Measurements from ENCODE around the gene EIF4EBP3. TPM values are rescaled to one million over a fixed set of nuclear protein-coding genes. Genes with fewer than 3 reads are reported as not detected.

The EIF4EBP3 gene
- total and polyA plus RNA-seq, 4 donors, result 1.4 to 55.8 (median 8.0) TPM

DNA sequence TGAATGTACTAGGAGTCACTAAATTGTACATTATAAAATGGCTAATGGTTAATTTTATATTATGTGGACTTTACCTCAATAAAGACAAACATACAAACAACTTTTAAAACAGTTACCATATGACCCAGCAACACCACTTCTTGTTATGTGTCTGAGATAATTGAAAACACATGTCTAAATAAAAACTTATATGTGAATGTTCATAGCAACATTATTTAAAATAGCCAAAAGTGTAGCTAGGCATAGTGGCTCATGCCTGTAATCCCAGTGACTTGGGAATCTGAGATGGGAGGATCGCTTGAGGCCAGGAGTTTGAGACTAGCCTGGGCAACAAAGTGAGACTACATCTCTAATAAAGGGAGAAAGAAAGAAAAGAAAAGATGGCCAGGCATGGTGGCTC is 40.0 kb downstream of the EIF4EBP3 start:
- no peak for TF ChIP-seq SP1 (IDR thresholded peaks at IDR 0.05)
- no peak for TF ChIP-seq NR2F2 (IDR thresholded peaks at IDR 0.05)
- TF ChIP-seq ATF3 (IDR thresholded peaks at IDR 0.05), result no peak
- TF ChIP-seq EGR1 (IDR thresholded peaks at IDR 0.05; ENCODE audit: low read depth in 2 of 2), result no peak
- TF ChIP-seq, protein P1, sequence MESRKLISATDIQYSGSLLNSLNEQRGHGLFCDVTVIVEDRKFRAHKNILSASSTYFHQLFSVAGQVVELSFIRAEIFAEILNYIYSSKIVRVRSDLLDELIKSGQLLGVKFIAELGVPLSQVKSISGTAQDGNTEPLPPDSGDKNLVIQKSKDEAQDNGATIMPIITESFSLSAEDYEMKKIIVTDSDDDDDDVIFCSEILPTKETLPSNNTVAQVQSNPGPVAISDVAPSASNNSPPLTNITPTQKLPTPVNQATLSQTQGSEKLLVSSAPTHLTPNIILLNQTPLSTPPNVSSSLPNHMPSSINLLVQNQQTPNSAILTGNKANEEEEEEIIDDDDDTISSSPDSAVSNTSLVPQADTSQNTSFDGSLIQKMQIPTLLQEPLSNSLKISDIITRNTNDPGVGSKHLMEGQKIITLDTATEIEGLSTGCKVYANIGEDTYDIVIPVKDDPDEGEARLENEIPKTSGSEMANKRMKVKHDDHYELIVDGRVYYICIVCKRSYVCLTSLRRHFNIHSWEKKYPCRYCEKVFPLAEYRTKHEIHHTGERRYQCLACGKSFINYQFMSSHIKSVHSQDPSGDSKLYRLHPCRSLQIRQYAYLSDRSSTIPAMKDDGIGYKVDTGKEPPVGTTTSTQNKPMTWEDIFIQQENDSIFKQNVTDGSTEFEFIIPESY (IDR thresholded peaks at IDR 0.05), result no peak
- TF ChIP-seq, protein P2, sequence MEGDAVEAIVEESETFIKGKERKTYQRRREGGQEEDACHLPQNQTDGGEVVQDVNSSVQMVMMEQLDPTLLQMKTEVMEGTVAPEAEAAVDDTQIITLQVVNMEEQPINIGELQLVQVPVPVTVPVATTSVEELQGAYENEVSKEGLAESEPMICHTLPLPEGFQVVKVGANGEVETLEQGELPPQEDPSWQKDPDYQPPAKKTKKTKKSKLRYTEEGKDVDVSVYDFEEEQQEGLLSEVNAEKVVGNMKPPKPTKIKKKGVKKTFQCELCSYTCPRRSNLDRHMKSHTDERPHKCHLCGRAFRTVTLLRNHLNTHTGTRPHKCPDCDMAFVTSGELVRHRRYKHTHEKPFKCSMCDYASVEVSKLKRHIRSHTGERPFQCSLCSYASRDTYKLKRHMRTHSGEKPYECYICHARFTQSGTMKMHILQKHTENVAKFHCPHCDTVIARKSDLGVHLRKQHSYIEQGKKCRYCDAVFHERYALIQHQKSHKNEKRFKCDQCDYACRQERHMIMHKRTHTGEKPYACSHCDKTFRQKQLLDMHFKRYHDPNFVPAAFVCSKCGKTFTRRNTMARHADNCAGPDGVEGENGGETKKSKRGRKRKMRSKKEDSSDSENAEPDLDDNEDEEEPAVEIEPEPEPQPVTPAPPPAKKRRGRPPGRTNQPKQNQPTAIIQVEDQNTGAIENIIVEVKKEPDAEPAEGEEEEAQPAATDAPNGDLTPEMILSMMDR (IDR thresholded peaks at IDR 0.05; ENCODE audit: low read depth, low read length, missing input control), result no peak

GRCh38 chr5:140588311-140589070 is 41.0 kb downstream of the EIF4EBP3 start:
- Histone ChIP-seq H3K9me3 (ENCODE audit: control insufficient read depth in 4 of 4, low read length in 3 of 4) (no peaks in the 10 kb centered on the region), H3K27me3 (ENCODE audit: control insufficient read depth in 4 of 4, insufficient read depth in 4 of 4, low read length in 3 of 4) (no peaks in the 10 kb centered on the region), H3K36me3 (ENCODE audit: control insufficient read depth in 4 of 4, insufficient read depth in 3 of 4, low read depth in 1 of 4, low read length in 3 of 4) (no peaks in the 10 kb centered on the region), H3K4me3 (ENCODE audit: low read depth in 1 of 3, low read length in 3 of 3) (no peak overlapping the region), H3K9ac (ENCODE audit: low read depth in 1 of 2, low read length in 2 of 2) (no peak overlapping the region), H3K27ac (ENCODE audit: low read depth in 1 of 2, low read length in 2 of 2) (peak overlapping the region; percentile 20 to 52), H3K4me1 (ENCODE audit: control insufficient read depth in 4 of 4, insufficient read depth in 4 of 4, low read length in 3 of 4) (no peaks in the 10 kb centered on the region)
- WGBS, result 70% methylated on average over 5 of the region's 5 CpGs
- TF ChIP-seq REST (IDR thresholded peaks at IDR 0.05) (no peak), MAX (IDR thresholded peaks at IDR 0.05) (no peak), ATF3 (IDR thresholded peaks at IDR 0.05) (no peak), SP1 (IDR thresholded peaks at IDR 0.05) (no peak), YY1 (IDR thresholded peaks at IDR 0.05) (no peak), HNF4A (conservative IDR thresholded peaks at IDR 0.05) (no peak), HNF4G (IDR thresholded peaks at IDR 0.05) (no peak), EGR1 (IDR thresholded peaks at IDR 0.05; ENCODE audit: low read depth in 2 of 2) (no peak), RAD21 (IDR thresholded peaks at IDR 0.05) (no peak), FOXA2 (IDR thresholded peaks at IDR 0.05) (no peak), FOXA1 (IDR thresholded peaks at IDR 0.05) (no peak), TAF1 (conservative IDR thresholded peaks at IDR 0.05) (no peak), RXRA (IDR thresholded peaks at IDR 0.05) (no peak), NR2F2 (IDR thresholded peaks at IDR 0.05) (no peak), JUND (IDR thresholded peaks at IDR 0.05) (no peak)
- TF ChIP-seq, protein P1 (IDR thresholded peaks at IDR 0.05), result no peak
- no peak for DNase-seq (ENCODE audit: low spot score)

More for the DNA sequence above, 40.0 kb downstream of the EIF4EBP3 start:
- WGBS, result 98% methylated on average over 1 of the region's 1 CpG
- no peak overlapping the region for H3K27ac ChIP-seq (ENCODE audit: low read depth in 1 of 2, low read length in 2 of 2)
- no peaks in the 10 kb centered on the region for H3K4me1 ChIP-seq (ENCODE audit: control insufficient read depth in 4 of 4, insufficient read depth in 4 of 4, low read length in 3 of 4)
- H3K27me3 ChIP-seq (ENCODE audit: control insufficient read depth in 4 of 4, insufficient read depth in 4 of 4, low read length in 3 of 4), result no peaks in the 10 kb centered on the region
- H3K4me3 ChIP-seq (ENCODE audit: low read depth in 1 of 3, low read length in 3 of 3), result no peak overlapping the region
- H3K36me3 ChIP-seq (ENCODE audit: control insufficient read depth in 4 of 4, insufficient read depth in 3 of 4, low read depth in 1 of 4, low read length in 3 of 4), result no peaks in the 10 kb centered on the region
- no peak overlapping the region for H3K9ac ChIP-seq (ENCODE audit: low read depth in 1 of 2, low read length in 2 of 2)
- DNase-seq (ENCODE audit: low spot score), result no peak
- no peaks in the 10 kb centered on the region for H3K9me3 ChIP-seq (ENCODE audit: control insufficient read depth in 4 of 4, low read length in 3 of 4)
